Renal cortex interstitium (tissue), 15 donors: ENCODE measurements around the gene KYAT1. TPM values are rescaled to one million over a fixed set of nuclear protein-coding genes. Genes with fewer than 3 reads are reported as not detected.

Experiments
- DNase-seq, 11 donors: peaks; one replicate each; pipeline ENCODE4 v3.0.0-alpha.2; 2013; ENCODE audit warnings: low read depth in 9 of 11, low spot score in 4 of 11; ENCODE audit errors: extremely low read depth in 1 of 11
- long read RNA-seq, 16 experiments: transcript quantifications; one replicate each; lab custom pipeline, GENCODE V29; 2026
- polyA plus RNA-seq, 3 donors: library from polyadenylated mRNA; unstranded; fragments of 120-200 nt; gene quantifications; one replicate each; pipeline ENCODE4 v1.2.1, GENCODE V29; 2013; ENCODE audit not compliant: insufficient read length in 3 of 3

The KYAT1 gene
- 10 to 100 TPM; 14.5 to 27.9 (median 22.0) TPM for polyA plus RNA-seq
- long read RNA-seq, donor 1, result 0 reads
- long read RNA-seq, donor 2, result 0 reads
- long read RNA-seq, donor 3, partial matches to known transcripts, result 5 of 5 reads
- long read RNA-seq, donor 3, other reads (novel, unspliced or antisense), result 0 of 5 reads
- long read RNA-seq, donor 4, result 0 reads
- long read RNA-seq, donor 5, result 0 reads
- long read RNA-seq, donor 6, partial matches to known transcripts, result 23 of 23 reads
- long read RNA-seq, donor 6, other reads (novel, unspliced or antisense), result 0 of 23 reads
- long read RNA-seq, donor 7, partial matches to known transcripts, result 13 of 14 reads
- long read RNA-seq, donor 7, other reads (novel, unspliced or antisense), result 0 of 14 reads
- long read RNA-seq, donor 8, result 0 reads
- long read RNA-seq, donor 9, partial matches to known transcripts, result 0 of 2 reads
- long read RNA-seq, donor 9, other reads (novel, unspliced or antisense), result 0 of 2 reads
- long read RNA-seq, donor 10, partial matches to known transcripts, result 0 of 1 reads
- long read RNA-seq, donor 10, other reads (novel, unspliced or antisense), result 0 of 1 reads
- long read RNA-seq, donor 11, partial matches to known transcripts, result 0 of 3 reads
- long read RNA-seq, donor 11, other reads (novel, unspliced or antisense), result 0 of 3 reads
- long read RNA-seq, donor 12, result 0 reads
- long read RNA-seq, donor 13, result 0 reads
- long read RNA-seq, donor 14, partial matches to known transcripts, result 49 of 49 reads
- long read RNA-seq, donor 14, other reads (novel, unspliced or antisense), result 0 of 49 reads
- long read RNA-seq, donor 15, result 0 reads
- long read RNA-seq, donor 16, partial matches to known transcripts, result 65 of 75 reads
- long read RNA-seq, donor 16, other reads (novel, unspliced or antisense), result 6 of 75 reads

DNA sequence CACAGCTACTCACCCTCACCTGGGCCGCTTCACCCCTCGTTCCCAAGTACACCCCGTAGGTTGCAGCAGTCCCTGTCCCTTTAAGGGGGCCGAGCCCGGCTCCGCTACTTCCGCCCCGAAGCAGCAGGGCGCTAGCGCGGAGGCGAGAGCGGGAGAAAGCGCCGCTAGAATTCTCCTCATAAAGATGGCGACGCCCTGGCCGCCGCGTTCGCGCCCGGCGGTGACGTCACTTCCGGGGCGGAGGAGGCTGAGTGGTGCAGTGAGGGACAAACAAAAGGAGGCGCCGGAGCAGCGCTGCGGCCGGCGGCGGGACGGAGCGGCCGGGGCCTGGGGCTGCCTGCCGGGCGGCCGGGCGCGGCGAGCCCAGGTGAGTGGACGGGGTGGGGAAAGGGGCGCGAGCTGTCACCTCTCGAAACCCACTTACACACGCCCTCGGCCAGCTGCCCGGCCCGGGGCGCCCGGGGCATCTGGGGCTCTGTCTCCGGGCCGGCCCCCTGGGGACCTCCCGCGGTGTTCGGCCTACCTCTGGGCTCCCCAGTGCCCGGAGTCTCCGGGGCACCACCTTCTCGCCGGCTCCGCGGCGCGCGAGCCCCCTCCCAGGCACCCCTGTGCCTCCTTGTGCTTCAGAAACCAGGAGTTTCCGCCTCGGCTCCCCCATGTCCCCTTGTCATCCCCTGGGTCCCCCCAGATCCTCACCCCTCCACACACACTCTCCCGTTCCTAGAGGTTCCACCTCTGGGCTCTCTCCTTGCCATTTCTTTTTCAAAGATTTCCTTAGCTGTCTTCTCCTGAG is at the start of gene KYAT1, which contains the start of gene LRRC8A:
TSS of gene KYAT1 (minus strand) at position 67 of the 793 bp plus-strand sequence. CDS start 36,545 bp downstream, outside the sequence.
TSS of gene LRRC8A (plus strand) at position 250 of the 793 bp plus-strand sequence. CDS start 25,032 bp downstream, outside the sequence.
- peak; percentile 89 to 96 (median 95) for DNase-seq

DNA sequence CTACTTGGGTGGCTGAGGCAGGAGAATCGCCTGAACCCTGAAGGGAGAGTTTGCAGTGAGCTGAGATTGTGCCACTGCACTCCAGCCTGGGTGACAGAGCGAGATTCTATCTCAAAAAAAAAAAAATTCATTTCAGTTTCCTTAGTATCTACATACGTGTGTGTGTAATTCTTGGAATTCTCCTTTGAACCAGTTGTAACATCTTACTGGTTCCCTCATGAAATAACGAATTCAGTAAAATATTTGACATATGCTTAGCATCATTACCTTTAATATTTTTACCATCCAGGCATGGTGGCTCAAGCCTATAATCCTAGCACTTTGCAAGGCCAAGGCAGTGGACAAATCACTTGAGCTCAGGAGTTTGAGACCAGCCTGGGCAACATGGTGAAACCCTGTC is 47.8 kb upstream of the KYAT1 start:
- no peak for DNase-seq

DNA sequence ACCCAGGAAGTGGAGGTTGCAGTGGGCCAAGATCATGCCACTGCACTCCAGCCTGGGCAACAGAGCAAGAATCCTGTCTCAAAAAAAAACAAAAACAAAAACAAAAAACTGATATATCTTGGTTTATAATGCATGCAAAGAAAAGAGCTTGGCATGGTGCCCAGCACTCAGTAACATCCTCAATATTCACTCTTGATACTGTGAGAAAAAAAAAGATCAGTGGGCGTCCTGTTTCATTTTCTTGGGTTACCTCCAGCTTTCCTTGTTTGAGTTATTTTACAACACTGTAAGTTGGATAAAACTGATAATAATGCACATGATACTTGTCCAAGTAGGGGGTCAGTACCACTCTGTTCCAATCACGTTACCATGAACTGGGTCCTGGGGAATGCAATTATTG is 46.9 kb upstream of the KYAT1 start:
- DNase-seq, result no peak

DNA sequence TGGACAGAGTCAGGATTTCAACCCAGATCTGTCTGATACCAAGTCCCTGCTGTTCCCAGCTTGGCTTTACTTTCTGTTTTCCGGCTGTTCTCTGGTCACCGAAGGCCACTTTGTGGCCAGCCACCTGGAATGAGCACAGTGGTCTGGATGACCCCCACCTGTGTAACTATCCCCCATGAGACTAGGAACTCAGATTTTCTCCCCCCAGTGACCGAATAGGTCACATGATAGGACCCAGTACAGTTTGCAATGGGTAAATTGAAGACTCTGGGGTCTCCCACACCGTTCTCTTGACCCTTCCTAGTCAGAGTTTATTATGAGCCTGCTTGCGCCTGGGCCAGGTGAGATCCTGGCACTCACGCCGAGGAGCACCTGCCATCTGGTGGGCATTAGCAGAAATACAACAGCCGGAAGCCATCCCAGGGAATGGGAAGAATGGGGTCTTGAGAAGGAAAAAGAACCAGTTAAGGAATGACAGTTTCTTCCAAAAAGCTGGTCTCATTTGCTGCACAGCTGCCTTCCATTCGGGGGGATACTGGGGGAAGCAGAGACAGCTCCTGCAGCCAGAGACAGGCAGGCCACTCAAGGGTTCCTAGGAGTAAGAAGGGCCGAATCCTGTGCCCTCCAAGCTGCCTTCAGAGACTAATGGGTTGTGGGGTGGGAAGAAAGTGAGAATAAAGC is 46.1 kb upstream of the KYAT1 start:
- DNase-seq, result peak in 4 of 11 donors; percentile 28 to 52 (median 38)

DNA sequence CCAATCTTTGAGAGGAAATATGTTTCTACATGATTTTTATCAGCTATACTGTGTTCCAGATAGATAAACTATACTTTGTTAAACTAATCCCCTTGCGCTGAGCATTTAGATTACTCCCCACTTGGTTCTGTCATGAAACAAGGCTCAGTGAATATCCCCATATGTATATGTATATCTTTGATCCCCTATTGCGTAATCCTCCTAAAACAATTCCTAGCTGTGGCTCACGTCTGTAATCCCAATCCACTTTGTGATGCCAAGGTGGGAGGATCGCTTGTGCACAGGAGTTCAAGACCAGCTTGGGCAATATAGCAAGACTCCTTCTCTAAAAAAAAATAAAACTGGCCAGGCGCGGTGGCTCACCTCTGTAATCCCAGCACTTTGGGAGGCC is 41.7 kb upstream of the KYAT1 start:
- DNase-seq, result no peak

DNA sequence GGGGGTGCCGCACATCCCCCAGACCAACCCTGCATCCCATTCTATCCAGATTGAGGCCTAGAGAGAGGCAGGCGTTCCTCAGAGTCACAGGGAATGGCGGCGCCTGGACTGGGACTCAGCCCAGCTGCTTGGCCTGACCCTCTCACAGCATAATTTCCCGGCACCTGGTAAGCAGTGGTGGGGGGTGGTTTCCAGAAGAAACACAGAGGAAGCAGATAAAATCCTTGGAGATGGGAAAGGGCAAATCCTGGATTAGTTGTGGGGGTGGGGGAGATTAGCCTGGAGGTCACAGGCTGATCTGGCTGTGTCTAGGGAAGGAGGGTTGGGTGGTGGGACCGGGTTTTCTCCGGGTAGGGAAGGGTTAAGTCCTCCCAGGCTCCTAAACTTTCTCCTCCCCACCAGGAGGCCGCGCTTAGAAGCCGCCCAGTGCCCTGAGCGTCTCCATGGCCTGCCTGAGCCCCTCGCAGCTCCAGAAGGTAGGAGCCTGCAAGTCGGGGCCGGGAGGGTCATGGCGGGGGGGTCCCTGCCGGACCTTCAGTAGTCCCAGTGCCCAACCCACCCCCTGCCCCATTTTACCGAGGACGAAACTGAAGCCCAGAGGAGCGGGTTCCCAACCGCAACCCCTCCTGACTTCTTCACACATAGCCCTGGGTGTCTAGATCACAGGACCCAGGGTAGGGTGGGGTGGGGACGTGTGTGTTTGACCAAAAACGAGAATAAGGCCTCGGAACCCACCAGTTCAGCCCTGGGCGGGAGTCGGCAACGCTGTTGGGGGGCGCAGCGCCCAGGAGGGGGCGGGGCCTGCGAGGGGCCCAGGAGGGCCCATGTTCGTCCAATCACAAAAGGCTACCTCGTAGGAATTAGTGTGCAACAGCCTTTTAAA is 40.4 kb upstream of the KYAT1 start:
- peak in 10 of 11 donors; percentile 55 to 80 (median 70) for DNase-seq

DNA sequence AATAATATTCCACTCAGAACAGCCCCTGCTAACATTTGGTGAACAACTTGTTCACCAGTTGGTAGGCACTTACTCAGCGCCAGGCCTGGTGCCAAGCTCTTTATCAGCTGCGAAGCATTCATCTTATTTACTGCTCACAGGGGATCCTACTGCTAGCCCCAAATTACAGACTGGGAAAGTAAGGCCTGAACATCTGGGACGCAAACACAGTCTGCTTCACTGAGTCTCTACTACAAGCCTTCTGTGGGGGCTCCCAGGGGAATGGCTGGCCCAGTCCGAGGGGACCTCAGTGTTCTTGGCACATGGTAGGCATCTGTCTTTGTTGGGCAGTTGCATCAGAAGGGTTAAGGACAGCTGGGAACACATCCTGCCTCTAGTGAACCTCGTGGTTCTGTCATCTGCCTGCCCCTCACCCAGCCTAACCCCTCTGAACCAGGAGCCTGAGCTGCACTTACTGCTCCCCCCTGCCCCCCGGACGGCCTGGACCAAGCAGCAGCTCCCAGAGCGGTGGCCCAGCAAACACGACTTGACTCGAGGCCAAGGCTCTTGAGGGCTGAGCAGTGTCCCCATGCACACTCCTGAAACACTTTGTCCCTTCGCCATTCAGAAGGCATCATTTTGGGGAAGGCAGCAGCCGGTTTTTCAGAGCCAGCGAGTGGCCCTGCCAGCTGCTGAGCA is 38.8 kb upstream of the KYAT1 start, which contains the start of gene PHYHD1:
TSS of gene PHYHD1 (plus strand) at position 602 of the 678 bp plus-strand sequence. CDS start 1,342 bp downstream, outside the sequence.
- DNase-seq, result no peak

DNA sequence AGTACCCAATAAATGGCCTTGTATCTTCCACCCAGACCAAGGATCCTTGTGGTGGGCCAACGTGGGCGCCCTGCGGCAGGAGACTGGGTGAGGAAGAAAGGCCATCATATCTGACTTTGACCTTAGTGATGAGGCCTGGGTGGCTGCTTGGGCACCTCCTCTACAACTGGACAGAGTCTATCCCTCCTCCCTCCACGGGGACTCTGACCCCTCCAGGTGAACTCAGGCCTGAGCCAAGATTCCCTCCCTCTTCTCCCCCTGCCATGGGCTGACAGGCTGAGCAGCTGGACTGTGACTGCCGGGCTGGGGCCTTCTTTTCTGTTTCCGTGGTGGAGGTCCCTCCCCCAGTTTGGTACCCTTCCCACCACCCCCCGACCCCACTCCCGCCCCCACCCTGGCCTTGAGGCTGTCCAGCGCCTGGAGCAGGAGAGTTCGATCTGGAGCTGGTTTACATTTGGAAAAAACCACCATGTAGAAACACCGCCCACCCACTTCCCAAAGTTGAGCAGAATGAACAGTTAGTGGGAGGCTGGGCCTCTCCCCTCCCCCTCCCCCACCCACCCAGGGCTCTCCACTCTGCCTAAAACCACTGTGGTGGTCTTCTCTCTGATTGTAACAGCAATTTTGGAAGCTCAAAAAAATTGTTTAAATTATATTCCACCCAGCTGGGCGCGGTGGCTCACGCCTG is 37.8 kb upstream of the KYAT1 start:
- DNase-seq, result no peak

DNA sequence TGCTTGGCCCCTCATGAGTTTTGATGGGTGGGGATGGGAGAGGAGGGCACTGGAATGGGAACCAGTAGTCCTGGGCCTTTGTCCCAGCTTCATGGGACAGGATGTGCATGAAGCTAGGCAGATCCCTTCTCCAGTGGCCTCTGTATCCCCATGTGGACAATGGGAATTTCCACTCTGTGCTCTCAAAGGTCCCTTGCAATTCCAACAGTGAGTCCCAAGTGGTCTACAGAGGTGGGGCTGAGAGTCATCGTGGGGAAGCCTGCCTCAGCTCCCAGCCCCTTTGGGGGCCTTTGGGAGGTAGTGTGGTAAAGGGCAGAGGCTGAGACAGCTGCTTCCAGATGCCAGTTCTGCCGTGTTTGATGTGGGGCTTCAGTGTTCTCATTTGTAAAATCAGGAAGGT is 37.2 kb upstream of the KYAT1 start:
- DNase-seq, result no peak

DNA sequence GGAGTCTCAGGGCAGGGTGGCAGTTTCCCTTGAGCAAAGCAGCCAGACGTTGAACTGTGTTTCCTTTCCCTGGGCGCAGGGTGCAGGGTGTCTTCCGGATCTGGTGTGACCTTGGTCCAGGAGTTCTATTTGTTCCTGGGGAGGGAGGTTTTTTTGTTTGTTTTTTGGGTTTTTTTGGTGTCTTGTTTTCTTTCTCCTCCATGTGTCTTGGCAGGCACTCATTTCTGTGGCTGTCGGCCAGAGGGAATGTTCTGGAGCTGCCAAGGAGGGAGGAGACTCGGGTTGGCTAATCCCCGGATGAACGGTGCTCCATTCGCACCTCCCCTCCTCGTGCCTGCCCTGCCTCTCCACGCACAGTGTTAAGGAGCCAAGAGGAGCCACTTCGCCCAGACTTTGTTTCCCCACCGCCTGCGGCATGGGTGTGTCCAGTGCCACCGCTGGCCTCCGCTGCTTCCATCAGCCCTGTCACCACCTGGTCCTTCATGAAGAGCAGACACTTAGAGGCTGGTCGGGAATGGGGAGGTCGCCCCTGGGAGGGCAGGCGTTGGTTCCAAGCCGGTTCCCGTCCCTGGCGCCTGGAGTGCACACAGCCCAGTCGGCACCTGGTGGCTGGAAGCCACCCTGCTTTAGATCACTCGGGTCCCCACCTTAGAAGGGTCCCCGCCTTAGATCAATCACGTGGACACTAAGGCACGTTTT is 35.5 kb upstream of the KYAT1 start:
- no peak for DNase-seq

DNA sequence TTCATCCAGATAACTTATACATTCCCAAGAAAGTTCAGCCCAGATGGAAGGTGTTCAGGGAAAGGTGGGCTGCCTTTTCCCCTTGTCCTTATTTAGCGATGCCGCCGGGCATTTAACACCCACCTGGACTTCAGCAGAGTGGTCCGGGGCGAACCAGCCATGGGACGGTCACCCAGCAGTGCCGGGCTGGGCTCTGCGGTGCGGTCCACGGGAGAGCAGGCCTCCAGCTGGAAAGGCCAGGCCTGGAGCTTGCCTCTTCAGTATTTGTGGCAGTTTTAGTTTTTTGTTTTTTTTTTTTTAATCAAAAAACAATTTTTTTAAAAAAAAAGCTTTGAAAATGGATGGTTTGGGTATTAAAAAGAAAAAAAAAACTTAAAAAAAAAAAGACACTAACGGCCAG is 35.0 kb upstream of the KYAT1 start:
- DNase-seq, result no peak

DNA sequence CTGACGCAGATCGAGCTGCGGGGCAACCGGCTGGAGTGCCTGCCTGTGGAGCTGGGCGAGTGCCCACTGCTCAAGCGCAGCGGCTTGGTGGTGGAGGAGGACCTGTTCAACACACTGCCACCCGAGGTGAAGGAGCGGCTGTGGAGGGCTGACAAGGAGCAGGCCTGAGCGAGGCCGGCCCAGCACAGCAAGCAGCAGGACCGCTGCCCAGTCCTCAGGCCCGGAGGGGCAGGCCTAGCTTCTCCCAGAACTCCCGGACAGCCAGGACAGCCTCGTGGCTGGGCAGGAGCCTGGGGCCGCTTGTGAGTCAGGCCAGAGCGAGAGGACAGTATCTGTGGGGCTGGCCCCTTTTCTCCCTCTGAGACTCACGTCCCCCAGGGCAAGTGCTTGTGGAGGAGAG is 34.5 kb upstream of the KYAT1 start:
- DNase-seq, result no peak

DNA sequence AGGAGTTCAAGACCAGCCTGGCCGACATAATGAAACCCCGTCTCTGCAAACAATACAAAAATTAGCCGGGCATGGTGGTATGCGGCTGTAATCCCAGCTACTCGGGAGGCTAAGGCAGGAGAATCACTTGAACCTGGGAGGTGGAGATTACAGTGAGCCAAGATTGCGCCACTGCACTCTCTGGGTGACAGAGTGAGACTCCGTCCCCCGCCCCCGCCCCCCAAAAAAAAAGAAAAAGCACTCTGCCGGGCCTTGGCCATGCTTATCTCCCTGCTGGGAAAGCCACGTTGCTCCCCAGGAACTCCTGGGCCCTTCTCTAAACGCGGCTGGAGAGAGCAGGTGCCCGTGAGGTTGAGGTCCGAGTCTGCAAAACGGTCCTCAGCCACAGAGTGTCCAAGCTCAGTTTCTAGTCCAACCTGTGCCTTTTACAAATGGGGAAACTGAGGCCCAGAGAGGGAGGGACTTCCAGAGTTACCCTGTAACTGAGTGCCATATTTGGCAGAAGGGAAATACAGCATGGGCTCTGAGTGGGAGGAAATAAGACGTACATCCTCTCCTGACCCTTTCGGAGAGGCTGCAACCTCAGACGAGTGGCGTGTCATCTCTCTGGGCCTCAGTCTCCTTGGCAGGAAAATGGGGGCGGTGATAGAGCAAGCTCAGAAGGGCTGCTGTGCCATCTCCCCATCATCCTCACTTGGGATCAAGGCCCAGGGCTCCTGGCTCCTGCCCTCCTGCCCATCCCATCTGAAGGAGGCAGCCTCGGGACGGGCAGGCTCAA is 32.4 kb upstream of the KYAT1 start:
- DNase-seq, result no peak

DNA sequence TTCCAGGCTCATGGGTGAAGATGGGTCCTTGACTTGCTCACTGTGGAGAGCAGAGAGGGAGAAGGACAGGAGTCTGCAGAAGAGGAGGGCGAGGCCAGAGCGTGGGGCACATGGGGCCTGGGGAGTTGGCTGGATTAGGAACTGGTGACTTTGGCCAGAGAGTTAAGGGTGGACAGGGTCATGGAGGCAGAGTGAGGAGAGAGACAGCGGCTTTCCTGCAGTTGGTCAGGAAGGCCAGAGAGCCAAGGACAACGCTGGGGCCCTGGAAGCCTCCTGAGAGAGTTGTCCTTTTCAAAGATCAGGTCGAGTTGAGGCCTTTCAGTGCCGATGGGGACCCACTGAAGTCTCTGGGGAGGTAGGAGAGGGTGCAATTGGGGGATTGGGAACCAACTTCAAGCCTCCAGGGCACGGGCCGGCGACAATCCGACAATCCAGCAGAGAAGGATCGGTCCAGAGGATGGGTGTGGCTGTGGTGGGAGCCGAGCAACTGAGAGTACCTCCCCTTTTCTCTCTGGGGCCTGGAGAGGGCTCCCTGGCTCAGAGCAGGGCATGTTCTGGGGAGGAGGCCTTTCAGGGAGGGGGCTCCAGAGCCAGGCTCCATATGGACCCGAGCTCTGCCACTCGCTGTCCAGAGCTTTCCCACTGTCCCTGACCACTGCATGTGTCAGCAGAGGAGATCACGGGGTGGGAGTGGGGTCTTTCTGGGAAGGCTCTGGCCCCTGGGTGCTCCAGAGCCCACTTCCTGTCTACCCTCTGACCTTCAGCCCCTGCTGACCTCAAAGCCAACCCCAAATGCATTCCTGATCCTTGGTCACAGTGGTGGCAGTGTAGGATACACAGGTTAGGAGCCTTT is 31.5 kb upstream of the KYAT1 start:
- no peak for DNase-seq
